NOMO-1 treated with dmso at 0.1 percent for 144 hours (cell line): ENCODE data around the gene WDR59.
"Not testable (repeated sequence)": the region's sequence is repeated elsewhere in the genome, so short reads cannot be mapped to it uniquely, and the experiment has no call there.

Experiments used
- DNase-seq: peaks from one replicate; lab custom pipeline; 2025; ENCODE audit not compliant: unreplicated experiment; lab: John Stamatoyannopoulos, UW

WDR59 gene

DNA sequence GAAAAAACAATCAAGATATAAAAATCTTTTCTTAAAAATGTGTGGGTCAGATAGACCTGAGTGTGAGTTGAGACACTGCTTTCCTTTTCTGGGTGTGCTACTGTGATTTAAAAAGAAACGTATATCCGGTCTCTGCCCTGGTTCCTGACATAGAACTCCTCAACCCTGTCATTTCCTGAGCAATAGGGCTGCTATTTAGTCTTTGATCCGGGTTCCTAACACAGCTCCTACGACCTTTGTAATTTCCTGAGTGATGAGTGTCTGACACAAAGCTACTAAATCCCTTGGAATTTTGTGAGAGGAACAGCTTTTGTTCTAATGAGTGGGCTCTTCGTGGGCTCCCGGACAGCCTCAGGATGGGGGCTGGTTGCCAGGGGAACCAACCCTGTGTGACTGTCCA lies 116.4 kb downstream of the WDR59 start:
- DNase-seq: no peak

DNA sequence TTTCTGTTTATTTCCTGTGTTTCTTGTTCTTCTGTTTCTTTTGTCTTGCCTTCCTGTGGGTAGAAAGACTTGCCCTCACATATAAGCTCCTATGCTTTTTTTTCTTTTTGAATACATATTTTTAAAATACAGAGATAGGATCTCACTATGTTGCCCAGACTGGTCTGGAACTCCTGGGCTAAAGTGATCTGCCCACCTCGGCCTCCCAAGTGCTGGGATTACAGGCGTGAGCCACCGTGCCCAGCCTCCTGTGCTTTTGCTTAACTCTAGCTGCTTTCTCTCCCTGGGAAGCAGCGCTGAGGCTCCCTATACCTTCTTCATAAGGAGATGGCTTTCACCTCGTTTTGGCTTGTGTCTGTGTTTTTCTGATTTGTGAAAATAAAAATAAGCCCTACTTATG lies 116.9 kb downstream of the WDR59 start:
- no peak for DNase-seq

DNA sequence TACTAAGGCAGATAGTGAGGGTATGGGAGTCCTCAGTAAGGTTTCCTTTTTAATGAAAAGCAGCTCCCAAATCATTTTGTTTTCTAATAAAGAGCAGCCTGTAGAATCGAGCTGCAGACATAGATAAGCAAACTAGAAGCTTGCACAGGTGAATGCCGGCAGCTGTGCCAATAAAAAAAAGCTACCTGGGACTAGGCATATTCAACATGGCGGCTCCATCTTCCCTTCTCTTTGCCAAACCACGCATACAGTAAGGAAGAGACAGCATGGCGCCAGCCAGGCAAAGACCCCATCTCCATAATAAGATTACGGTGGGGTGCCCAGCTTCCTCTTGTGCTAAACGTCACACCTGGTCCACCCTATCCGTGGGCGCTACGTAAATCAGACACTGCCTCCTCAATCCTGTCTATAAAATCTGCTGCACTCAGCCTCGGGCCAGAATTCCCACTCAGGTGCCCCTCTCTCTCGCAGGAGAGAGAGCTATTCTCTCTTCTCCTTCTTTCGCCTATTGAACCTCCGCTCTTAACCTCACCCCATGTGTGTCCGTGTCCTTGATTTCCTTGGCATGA lies 117.6 kb downstream of the WDR59 start:
- no peak for DNase-seq

DNA sequence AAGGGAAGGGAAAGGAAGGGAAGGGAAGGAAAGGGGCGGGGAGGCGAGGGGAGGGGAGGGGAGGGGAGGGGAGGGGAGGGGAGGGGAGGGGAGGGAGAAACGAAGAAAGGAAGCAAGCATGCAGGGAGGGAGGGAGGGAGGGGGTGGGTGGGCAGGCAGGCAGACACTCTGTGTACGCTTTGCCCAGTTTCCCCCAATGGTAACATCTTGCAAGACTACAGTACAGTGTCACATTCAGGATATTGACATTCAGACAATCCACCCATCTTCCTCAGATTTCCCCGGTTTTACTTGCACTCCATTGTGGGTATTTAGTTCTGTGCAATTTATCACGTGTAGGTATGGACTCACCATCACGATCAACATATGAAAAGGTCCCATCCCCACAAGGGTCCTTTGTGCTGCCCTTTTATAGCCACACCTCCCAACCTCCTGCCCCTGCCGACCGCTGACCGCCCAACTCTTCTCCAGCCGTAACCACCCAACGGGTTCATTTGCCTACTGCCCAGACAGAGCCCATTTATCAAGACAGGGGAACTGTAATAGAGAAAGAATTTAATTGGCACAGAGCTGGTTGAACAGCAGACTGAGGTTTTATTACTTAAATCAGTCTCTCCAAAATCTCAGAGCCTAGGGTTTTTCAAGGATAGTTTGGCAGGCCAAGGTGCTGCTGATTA lies 118.9 kb downstream of the WDR59 start:
- DNase-seq: no peak

DNA sequence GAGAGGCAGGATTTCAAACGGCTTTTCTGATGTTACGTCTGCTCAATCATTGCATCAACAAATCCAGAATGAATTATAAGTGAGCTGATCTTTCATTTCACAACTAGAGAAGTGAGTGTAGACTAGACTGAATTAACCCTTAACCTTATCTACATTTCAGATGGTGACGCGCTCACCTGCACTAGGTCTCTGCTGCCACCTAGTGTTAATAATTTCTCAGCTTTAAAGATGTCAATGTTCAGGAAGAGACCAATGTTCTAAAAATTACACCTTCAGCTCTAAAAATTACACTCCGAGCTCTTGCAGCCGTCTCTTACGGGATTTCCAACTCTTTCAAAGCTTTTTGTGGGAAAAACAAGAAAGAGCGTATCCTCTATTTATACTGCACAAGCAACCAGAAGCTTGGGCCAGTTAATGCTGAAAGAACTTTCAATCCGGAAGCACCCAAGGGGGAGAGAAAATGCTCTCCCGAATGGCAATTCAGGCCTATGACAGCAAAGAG lies 122.1 kb downstream of the WDR59 start:
- DNase-seq: peak; percentile 8

DNA sequence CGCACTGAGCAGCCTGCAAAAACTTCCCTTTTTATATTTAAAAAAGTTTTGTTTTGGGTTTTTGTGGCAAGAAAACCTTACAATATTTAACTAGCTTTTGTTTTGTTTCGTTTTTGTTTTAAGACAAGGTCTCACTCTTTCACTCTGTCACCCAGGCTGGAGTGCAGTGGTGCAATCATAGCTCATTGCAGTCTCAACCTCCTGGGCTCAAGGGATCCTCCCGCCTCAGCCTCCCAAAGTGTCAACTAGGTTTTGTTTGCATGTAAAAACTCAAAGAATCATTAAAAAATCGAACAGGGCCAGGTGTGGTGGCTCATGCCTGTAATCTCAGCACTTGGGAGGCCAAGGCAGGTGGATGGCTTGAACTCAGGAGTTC lies 132.4 kb downstream of the WDR59 start:
- no peak for DNase-seq

DNA sequence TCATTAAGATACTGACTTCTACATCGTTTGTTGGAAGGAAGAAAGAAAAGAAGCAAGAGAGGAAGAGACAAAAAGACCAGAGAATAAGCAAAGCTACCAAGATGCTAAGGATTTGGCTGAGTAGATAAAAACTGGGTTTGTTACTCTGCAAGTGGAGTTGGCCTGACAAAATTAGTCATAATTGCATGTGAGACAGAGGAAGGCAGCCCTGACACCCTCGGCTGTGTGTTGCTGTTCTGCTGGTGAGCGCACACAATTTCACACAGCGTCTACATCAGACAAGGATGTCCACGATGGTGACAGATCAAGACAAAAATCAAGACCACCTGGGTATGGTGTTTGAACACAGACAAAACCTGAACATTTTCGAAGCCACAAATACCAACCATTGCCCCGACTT lies 134.9 kb downstream of the WDR59 start:
- no peak for DNase-seq

DNA sequence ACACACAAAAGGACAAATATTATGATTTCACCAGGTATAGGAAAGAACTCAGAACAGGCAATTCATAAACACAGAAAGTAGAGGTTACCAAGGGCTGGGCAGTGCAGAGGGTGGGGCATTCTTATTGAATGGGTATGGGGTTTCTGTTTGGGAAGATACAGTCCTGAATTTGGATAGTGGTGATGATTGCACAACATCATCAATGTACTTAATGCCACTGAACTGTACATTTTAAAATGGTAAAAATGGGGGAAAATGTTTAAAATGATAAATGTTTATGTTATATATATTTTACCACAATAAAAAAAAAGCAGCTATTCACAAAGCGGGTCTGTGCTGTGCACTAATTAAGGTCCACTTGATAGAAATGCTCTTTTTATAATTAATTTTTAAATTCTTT lies 137.7 kb downstream of the WDR59 start:
- no peak for DNase-seq

DNA sequence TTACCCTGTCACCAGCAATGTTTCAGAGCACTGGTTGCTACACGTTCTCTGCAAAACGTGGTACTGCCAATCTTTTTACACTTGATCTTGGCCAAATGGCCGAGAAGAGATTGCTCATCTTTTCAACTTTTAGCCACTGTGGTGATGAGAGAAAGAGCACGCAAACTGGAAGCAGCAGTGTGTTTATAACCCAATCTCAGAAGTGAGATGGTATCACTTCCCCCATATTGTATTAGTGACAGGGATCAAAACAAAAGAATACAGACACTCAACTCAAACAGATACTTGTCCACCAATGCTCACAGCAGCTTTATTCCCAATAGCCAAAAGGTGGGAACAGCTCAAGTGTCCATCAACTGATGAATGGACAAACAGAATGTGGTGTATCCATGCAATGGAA lies 138.2 kb downstream of the WDR59 start:
- no peak for DNase-seq

DNA sequence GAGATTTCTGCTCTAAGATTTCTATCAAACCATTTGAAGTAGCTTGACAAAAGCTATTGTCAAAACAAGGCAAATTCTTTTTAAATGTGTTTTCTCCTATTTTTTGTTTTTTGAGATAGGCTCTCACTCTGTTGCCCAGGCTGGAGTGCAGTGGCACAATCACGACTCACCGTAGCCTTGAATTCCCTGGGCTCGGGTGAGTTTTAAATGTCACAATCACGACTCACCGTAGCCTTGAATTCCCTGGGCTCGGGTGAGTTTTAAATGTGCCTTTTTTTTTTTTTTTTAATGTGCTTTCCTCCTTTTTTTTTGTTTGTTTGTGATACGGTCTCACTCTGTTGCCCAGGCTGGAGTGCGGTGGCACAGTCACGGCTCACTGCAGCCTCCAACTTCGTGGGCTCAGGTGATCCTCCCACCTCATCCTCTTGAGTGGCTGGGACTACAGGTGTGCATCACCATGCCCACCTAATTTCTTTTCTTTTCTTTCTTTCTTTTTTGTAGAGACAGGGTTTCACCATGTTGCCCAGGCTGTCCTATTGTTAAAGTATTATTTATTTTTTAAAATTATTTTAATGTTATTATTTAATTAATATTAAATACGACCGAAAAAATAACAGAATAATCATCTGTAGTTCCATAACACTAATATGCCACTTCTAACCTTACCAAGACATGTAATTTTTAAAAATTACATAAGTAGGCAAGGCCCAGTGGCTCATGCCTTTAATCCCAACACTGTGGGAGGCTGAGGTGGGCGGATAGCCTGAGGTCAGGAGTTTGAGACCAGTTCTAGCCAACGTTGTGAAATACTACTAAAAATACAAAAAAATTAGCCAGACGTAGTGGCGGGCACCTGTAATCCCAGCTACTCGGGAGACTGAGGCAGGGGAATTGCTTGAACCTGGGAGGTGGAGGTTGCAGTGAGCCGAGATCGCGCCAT lies 140.6 kb downstream of the WDR59 start:
- no peak for DNase-seq

DNA sequence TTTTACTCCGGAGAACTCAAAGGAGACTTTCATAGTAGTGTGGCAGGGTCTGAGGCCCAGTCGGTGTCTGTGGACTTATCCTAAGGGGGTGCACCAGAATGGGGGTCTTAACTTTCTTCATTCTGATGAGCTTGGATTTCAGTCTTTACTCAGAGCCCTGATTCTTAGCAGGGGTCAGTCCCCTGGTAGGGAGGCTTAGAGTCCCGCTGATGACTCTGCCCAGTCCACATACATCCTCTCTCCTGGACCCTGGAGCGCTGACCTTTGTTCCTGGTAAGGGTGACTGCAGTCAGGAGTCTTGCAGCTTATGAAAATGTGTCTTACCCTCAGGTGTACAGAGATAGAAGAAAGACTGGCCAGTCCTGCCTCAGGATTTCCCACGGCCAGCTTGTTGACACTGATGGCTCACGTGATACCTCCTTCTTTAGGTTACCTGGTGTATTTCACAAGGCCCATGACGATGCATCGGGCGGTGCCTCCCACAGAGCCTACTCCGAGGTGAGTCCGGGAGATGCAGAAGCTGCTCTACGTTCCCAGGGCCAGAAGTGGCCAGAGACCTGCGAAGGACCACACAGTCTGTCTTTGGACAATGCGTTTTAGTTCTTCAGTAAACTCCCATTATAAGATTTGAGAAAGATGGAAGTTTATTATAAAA lies 141.4 kb downstream of the WDR59 start:
- DNase-seq: not testable (repeated sequence)

DNA sequence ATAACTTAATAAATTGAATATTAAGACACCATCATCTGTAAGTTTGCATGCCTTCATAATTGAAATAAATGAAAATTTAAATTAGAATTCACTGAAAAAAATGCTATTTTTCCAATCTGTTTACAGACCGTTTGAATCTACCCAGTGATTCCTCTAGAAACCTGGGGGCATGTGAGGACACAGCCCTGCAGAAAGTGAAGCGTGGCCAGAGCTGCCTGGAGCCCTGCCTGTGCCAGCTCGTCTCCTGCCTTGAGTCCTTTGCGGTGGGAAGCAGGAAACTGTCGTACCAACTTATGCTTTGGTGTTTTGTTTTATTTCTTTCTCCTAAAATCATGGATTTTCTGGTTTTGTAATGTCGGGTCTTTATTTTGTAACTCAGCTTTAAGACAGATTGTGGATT lies 142.5 kb downstream of the WDR59 start:
- no peak for DNase-seq

DNA sequence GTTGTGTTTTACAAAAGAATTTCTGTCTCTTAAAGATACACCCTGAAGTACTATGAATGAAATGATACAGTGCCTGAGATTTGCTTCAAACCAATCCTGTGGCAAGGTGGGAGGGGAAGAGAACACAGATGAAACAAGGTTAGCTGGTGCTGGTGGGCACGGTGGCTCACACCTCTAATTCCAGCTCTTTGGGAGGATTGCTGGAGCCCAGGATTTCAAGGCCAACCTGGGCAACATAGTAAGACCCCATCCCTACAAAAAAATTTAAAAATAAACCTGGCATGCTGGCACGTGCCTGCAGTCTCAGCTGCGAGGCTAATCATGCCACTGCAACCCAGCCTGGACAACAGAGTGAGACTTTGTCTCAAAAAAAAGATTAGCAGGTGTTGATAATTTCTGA lies 143.0 kb downstream of the WDR59 start:
- DNase-seq: no peak

DNA sequence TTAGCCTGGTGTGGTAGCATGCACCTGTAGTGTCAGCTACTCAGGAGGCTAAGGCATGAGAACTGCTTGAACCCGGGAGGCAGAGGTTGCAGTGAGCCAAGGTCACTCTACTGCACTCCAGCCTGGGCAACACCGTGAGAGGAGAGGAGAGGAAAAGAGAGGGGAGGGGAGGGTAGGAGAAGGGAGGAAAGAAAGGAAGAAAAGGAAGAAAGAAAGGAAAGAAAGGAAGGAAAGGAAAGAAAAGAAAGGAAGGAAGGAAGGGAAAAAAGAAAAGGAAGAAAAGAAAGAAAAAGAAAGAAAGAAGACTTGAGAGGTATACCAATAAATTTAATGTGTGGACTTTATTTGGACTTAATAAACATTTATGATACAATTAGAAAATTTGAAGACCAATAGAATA lies 143.5 kb downstream of the WDR59 start:
- DNase-seq: no peak

DNA sequence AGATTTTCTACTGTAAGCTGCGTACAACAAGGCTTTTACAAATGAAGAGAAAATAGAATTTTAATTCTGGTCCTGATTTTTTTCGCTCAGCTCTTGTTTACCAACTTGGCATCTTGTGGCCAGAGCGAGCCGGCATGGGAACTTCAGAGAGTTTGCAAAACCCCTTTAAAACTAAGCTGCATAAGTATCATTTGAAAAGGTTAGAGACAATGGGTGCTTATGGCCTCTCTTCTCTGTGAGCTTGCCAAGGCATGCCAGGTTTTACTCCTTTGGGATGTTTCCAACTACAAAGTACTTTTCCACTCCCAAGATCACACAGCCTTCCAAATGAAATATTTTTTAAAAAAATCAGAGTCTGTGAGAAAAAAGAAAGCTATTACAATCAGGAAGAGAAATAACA lies 147.9 kb downstream of the WDR59 start:
- no peak for DNase-seq

DNA sequence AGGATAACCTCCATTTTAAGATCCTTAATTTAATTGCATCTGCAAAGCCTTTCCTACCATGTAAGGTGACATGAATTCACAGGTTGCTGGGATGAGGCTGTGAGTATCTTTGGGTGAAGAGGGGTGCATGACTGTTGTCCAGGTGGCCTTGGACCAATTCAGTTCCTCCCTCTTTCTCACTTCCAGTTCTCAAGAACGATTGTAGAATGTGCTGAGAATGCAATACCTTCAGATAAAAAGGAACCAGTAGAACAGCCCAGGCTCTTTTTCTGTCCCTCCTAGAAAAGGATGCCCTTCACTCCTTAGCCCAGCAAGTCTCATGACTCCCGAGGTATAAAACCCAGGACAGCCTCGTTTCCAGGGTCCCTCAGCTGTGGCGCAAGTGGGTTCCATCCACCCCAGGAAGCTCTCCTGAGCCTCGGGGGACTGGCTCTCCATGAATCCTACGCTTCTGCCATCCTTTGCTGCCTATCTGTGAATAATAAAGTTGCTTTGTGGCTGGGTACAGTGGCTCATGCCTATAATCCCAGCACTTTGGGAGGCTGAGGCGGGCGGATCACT lies 148.7 kb downstream of the WDR59 start:
- DNase-seq: no peak

DNA sequence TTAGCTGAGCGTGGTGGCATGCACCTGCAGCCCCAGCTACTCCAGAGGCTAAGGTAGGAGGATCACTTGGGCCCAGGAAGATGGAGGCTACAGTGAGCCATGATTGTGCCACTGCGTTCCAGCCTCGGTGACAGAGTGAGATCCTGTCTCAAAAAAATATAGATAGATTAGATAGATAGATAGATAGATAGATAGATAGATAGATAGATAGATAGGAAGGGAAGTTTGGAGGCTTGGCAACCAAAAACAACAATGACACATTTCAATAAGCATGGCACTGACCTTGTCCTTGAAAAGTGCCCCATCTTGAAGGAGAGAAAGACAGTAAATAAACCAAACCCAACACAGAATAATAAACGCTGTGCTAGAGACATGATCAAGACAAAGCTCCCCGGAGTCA lies 152.7 kb downstream of the WDR59 start:
- DNase-seq: no peak

DNA sequence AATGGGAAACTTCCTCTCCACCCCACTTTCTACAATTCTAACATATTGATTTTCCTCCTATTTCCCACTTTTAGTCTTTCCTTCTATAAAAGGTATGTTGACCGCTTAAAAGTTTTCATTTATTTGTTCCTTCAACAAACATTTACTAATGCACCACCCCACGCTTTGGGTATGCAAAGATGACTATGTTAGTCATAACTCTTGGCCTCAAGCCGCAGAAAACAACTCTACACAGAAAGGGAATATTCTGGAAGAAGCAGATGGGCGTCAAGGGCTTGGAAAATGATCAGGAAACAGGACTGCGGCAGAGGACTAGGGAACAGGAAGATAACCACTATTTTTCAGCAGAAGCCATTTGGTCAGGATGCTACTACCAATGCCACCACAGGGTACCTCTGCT lies 153.5 kb downstream of the WDR59 start:
- DNase-seq: no peak

DNA sequence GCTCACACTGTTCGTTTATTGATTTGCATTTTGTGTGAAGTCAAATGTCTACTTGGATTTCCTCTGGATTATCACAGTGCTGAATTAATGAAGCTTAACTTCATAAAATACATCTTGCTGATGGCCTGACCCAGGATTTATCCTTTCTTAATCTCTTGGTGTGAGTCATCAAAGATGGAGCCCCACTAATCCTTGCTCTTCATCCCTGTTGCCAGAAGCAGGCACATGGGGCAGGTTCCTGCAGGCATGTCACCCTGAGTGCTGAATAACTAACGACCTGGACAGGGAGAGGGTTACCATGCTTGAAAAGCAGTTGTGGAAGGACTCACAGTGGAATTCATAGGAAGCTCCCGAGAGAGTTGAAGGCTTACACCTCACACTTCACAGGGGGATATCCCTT lies 154.3 kb downstream of the WDR59 start:
- DNase-seq: no peak

DNA sequence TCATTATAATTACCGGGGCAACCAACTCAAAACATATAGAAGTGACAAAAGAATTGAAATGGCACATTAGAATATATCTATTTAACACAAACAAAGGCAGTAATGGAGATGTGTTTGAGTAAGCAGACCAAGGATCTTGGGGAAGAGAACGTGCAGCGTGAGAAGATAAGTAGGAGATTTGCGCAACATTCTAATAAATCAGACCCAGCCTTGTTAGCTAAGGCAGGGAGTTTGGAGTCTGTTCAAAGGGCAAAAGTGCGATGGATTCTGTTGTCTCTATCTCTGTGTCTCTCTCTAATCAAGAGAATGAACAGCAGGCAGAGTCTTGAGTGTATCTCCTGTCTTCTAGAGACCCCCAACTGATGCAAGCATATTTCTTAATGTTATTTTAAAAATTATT lies 155.3 kb downstream of the WDR59 start:
- no peak for DNase-seq

DNA sequence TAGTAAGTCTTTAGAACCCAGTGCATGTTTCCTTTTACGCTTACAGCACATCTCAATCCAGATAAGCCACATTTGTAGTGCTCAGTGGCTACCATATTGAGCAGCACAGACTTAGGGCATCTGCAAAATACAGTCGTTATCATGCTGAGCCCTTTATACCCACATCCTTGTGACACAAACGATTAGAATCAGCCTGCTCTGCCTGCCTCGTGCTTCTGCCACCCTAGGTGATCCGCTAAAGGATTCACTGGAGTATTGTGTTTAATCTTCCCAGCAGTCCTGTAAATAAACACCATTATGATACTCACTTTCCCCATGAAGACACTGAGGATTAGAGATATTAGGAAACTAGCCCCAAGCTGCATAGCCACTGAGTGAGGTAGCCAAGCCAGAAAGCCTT lies 159.0 kb downstream of the WDR59 start:
- DNase-seq: no peak
